Measurements from ENCODE around the gene LRP1.

The LRP1 gene

DNA sequence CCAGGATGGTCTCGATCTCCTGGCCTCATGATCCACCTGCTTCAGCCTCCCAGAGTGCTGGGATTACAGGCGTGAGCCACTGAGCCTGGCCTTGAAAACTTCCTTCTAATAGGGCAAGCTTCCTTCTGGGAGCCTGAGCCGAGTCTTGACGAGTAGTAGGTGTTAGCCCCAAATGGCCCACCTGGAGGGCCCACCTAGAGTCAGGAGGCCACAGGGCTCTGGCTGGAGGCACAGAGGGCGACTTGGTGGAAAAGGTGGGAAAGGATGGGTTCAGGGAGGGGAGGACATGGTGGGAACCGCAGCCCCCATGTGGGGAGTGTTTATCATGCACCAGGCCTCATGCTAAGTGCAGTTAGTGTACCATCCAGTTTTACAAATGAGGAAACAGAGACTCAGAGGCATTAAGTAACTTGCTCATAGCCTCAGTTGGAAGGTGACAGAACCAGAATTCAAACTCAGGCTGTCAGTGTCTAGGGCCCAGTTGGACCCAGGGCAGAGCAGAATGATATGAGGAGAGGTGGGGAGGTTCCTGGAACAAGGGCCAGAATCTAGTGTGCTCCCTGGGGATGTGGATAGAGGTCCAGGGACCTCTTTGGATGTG, 22.2 kb downstream of the LRP1 start:
- in situ Hi-C loops (cut with HindIII; ENCODE audit: low sequenced_read_pairs), result no loop called here
- H3K4me3 ChIP-seq (ENCODE audit: low read depth, low read length), result no peak overlapping the region
- TF ChIP-seq CTCF (IDR thresholded peaks at IDR 0.05; ENCODE audit: low read depth, low read length, missing control alignments), result no peak
- no peak for DNase-seq (ENCODE audit: low read depth)

DNA sequence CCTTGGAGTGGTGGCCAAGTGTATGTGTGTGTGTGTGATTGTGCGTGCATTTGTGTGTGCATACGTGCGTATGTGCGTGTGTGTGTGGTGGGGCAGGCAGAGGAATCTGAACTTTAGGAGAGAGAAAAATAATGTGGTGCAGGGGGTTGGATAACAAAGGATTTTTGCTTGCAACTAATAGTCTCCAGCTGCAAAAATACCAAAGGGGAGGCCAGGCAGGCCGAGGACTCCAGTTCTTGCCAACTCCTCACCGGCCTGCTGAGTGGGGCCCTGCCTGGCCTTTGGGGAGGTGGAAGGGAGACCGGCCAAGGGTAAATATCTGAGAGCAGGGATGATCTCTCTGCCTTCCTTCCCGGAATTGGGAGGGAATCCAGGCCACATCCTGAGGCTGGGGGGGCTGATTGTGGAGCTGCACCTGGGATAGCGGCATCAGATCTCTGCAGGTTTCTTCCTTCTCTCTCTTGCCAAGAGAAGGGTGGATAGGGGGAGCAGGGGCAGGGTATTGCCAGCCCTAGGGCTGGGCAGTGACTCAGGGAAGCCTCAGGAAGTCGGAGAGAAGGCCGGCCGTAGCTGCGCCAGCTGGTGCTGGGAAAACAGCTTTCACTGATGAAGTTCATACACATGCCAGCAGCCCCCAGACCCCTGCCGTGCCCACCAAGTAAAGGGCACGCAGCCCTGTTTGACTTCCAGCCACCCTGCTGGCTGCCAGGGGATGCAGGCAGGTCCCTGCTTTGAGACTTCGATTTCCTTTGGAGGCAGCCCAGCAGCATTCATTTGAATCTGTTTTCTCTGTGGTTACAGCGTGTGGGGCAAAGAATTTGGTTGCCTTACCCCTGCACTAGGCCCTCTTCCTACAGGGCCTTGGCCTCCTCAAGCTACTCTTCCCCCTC, 23.7 kb downstream of the LRP1 start:
- H3K4me3 ChIP-seq (ENCODE audit: low read depth, low read length), result no peak overlapping the region
- peak; percentile 1 for TF ChIP-seq CTCF (IDR thresholded peaks at IDR 0.05; ENCODE audit: low read depth, low read length, missing control alignments)
- peak; percentile 91 for DNase-seq (ENCODE audit: low read depth)
- in situ Hi-C loops (cut with HindIII; ENCODE audit: low sequenced_read_pairs), result no loop called here

DNA sequence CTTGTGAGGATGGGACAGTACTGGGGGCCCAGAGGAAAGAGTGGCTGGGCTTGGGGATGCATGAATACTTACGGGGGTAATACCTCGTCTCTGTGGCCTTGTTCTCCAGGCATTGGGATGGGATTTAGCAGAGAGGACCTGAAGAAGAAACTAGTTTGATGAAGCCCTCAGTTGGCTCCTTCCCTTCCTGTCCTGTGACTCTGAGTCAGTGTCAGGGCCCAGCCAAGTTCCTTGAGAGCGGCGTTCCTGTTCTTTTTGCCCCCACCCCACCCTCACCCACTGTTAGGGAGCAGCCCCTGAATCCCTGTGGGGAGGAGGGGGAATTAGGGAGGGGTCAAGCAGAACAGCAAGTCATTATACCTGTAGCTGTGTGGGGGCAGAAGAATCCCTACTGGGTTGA, 24.4 kb downstream of the LRP1 start:
- DNase-seq (ENCODE audit: low read depth), result peak; percentile 63
- in situ Hi-C loops (cut with HindIII; ENCODE audit: low sequenced_read_pairs), result no loop called here
- H3K4me3 ChIP-seq (ENCODE audit: low read depth, low read length), result no peak overlapping the region
- TF ChIP-seq CTCF (IDR thresholded peaks at IDR 0.05; ENCODE audit: low read depth, low read length, missing control alignments), result no peak

DNA sequence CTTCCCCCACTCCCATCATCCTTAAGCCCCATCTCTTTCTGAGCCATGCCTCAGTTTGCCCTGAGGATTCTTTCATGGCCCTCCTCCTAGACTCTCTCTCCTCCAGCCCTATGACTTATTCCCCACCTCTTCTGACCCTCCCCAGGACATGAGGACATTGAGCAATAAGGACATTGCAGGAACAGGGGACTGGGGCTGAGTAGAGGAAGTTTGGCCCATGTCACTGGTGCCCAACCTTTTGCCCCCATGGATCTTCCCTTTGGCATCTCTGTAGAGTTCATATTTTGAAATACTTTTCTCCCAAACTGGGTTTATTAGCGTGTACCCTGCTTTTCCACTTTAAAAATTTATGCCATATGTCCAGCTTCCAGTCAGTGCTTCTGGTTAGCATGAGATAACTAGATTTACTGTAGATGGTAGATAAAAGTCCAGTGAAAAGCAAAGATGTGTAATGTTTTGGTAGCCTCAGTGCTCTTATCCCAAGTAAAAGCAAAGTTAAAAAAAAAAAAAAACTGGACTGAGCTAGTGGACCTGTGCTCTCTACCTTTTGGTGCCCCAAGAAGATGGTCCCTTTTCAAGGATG, 25.2 kb downstream of the LRP1 start:
- in situ Hi-C loops (cut with HindIII; ENCODE audit: low sequenced_read_pairs), result no loop called here
- no peak for DNase-seq (ENCODE audit: low read depth)
- no peak overlapping the region for H3K4me3 ChIP-seq (ENCODE audit: low read depth, low read length)
- no peak for TF ChIP-seq CTCF (IDR thresholded peaks at IDR 0.05; ENCODE audit: low read depth, low read length, missing control alignments)

DNA sequence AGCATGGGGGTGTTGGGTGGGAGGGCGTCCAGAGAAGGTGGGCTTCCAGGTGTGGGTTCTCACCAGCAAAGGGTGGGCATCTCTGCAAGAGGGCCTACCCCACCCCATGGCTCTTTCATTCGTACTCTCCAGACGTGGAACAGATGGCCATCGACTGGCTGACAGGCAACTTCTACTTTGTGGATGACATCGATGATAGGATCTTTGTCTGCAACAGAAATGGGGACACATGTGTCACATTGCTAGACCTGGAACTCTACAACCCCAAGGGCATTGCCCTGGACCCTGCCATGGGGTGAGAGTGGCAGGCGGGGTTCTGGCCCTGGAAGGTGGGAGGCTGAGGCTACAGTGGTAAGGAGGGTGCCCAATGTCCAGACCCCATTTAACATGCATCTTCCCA, 25.8 kb downstream of the LRP1 start:
- no peak for TF ChIP-seq CTCF (IDR thresholded peaks at IDR 0.05; ENCODE audit: low read depth, low read length, missing control alignments)
- in situ Hi-C loops (cut with HindIII; ENCODE audit: low sequenced_read_pairs), result no loop called here
- no peak overlapping the region for H3K4me3 ChIP-seq (ENCODE audit: low read depth, low read length)
- no peak for DNase-seq (ENCODE audit: low read depth)

DNA sequence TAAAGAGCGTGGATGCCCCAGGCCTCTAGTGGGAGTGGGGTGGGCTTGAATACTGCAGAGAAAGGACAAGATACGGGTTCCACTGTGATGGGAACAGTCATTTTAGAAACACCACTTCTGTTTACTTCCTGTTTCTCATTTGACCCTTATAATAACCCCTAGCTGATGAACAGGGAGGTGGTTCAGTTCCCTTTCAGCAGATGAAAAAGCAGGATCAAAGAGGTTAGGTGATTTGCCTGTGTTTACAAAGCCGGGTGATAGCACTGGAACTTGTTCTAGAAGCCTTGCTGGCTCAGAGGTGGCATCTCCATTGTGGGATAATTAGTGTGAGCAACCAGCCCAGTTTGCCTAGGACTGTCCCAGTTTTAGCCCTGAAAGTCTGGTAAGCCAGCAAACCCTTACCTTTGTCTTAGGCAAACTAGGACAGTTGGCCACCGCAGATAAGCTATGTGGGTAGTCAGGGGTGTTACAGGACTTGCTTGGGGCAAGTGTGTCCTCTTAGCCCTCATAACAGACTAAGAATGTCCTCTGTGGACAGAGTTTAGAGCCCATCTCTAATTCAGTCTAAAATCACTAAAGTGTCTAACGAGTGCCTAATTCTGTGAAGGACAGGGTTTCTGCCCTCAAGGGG, 26.6 kb downstream of the LRP1 start:
- DNase-seq (ENCODE audit: low read depth), result no peak
- no peak for TF ChIP-seq CTCF (IDR thresholded peaks at IDR 0.05; ENCODE audit: low read depth, low read length, missing control alignments)
- no peak overlapping the region for H3K4me3 ChIP-seq (ENCODE audit: low read depth, low read length)
- in situ Hi-C loops (cut with HindIII; ENCODE audit: low sequenced_read_pairs), result no loop called here
